IMR-90 (cell line): ENCODE data around the gene KCNJ10. TPM values are rescaled to one million over a fixed set of nuclear protein-coding genes. Genes with fewer than 3 reads are reported as not detected.

ENCODE experiments used
- ATAC-seq: fragments of 200-7000 bp; cut with Tn5 transposase; 2 replicates; pipeline ENCODE4 v1.9.1; 2020; ENCODE audit warnings: low read depth, mild to moderate bottlenecking, moderate library complexity
- BruUV-seq: library from RNA; stranded (reverse); fragments of 400-500 nt; replicated peaks from 2 replicates; lab custom pipeline; 2021; lab: Mats Ljungman, UMichigan
- CTCF ChIA-PET: fragments of 300-600 bp; formaldehyde crosslinking; extraction: SDS; loops from one replicate; lab custom pipeline; 2021; ENCODE audit warnings: antibody characterized with exemption; lab: Yijun Ruan, JAX
- POLR2A ChIA-PET: fragments of 300-600 bp; sonication (Branson Sonifier 250); formaldehyde crosslinking; loops from one replicate; lab custom pipeline; 2022; ENCODE audit warnings: antibody characterized with exemption; ENCODE audit not compliant: unreplicated experiment; lab: Charles Lee
- DNase-seq: peaks from one replicate; pipeline ENCODE4 v3.0.0; 2013
- H2AFZ ChIP-seq: replicated peaks from 2 replicates; pipeline ENCODE3; 2013; ENCODE audit warnings: low read length, mild to moderate bottlenecking; ENCODE audit not compliant: poor library complexity
- H2AK5ac ChIP-seq: 2 replicates; pipeline ENCODE4 v1.6.1; 2013; ENCODE audit warnings: low read depth, low read length, inconsistent platforms
- H2AK9ac ChIP-seq: replicated peaks from 2 replicates; pipeline ENCODE3; 2013; ENCODE audit warnings: mild to moderate bottlenecking, low read depth, low read length, moderate library complexity; ENCODE audit not compliant: poor library complexity
- H2BK120ac ChIP-seq: 2 replicates; pipeline ENCODE4 v1.6.1; 2013; ENCODE audit warnings: low read depth, low read length, inconsistent platforms
- H2BK15ac ChIP-seq: 3 replicates; pipeline ENCODE4 v1.6.1; 2013; ENCODE audit warnings: low read depth, low read length, inconsistent platforms
- H2BK20ac ChIP-seq: 2 replicates; pipeline ENCODE4 v1.6.1; 2013; ENCODE audit warnings: low read depth, mild to moderate bottlenecking, inconsistent platforms, low read length, moderate library complexity
- H2BK5ac ChIP-seq: 2 replicates; pipeline ENCODE4 v1.6.1; 2013; ENCODE audit warnings: mild to moderate bottlenecking, low read depth, low read length, inconsistent platforms; ENCODE audit not compliant: poor library complexity, severe bottlenecking
- H3K14ac ChIP-seq: replicated peaks from 2 replicates; pipeline ENCODE4 v1.6.1; 2013; ENCODE audit warnings: low read depth, low read length, inconsistent platforms
- H3K18ac ChIP-seq: 2 replicates; pipeline ENCODE4 v1.6.1; 2013; ENCODE audit warnings: low read depth, low read length, control low read depth
- H3K23ac ChIP-seq: 2 replicates; pipeline ENCODE4 v1.6.1; 2013; ENCODE audit warnings: low read depth, low read length, inconsistent platforms
- H3K27ac ChIP-seq: 2 replicates; pipeline ENCODE4 v1.5.1; 2013; ENCODE audit warnings: mild to moderate bottlenecking, control low read depth, low read length; ENCODE audit not compliant: insufficient read depth
- H3K27me3 ChIP-seq: 2 replicates; pipeline ENCODE4 v1.6.1; 2013; ENCODE audit warnings: low read length; ENCODE audit not compliant: control insufficient read depth, insufficient read depth
- H3K36me3 ChIP-seq: 2 replicates; pipeline ENCODE4 v1.6.1; 2013; ENCODE audit warnings: low read length, mixed read lengths; ENCODE audit not compliant: control insufficient read depth, insufficient read depth
- H3K4ac ChIP-seq: 2 replicates; pipeline ENCODE4 v1.6.1; 2013; ENCODE audit warnings: low read depth, low read length, inconsistent platforms
- H3K4me1 ChIP-seq: 2 replicates; pipeline ENCODE4 v1.6.1; 2013; ENCODE audit warnings: low read length, mixed read lengths; ENCODE audit not compliant: control insufficient read depth, insufficient read depth
- H3K4me2 ChIP-seq: 2 replicates; pipeline ENCODE4 v1.6.1; 2013; ENCODE audit warnings: low read depth, mild to moderate bottlenecking, control low read depth, low read length, moderate library complexity
- H3K4me3 ChIP-seq: 2 replicates; pipeline ENCODE4 v1.5.1; 2013; ENCODE audit warnings: low read depth, mild to moderate bottlenecking, control low read depth, low read length, moderate library complexity; ENCODE audit not compliant: insufficient read depth
- H3K56ac ChIP-seq: 2 replicates; pipeline ENCODE4 v1.6.1; 2013; ENCODE audit warnings: low read length, inconsistent platforms; ENCODE audit not compliant: insufficient read depth; ENCODE audit errors: extremely low read depth
- H3K79me1 ChIP-seq, 2 experiments: 2 replicates each; pipeline ENCODE4 v1.6.1; 2013; ENCODE audit warnings: low read length in 2 of 2, inconsistent platforms in 1 of 2, low read depth in 1 of 2
- H3K9ac ChIP-seq: 2 replicates; pipeline ENCODE4 v1.6.1; 2013; ENCODE audit warnings: low read depth, low read length, control low read depth
- H3K9me1 ChIP-seq: 2 replicates; pipeline ENCODE4 v1.6.1; 2013; ENCODE audit warnings: low read length, inconsistent platforms; ENCODE audit not compliant: insufficient read depth
- H3K9me3 ChIP-seq: 2 replicates; pipeline ENCODE4 v1.6.1; 2013; ENCODE audit warnings: low read length; ENCODE audit not compliant: control insufficient read depth, insufficient read depth
- H4K20me1 ChIP-seq: 2 replicates; pipeline ENCODE4 v1.6.1; 2013; ENCODE audit warnings: low read length, inconsistent platforms; ENCODE audit not compliant: insufficient read depth
- H4K5ac ChIP-seq: 2 replicates; pipeline ENCODE4 v1.6.1; 2013; ENCODE audit warnings: mild to moderate bottlenecking, low read depth, low read length, control low read depth
- H4K8ac ChIP-seq, 2 experiments: 2 replicates each; pipeline ENCODE4 v1.6.1; 2013; ENCODE audit warnings: low read depth in 2 of 2, low read length in 2 of 2, control low read depth in 1 of 2, inconsistent platforms in 1 of 2
- H4K91ac ChIP-seq: 2 replicates; pipeline ENCODE4 v1.6.1; 2013; ENCODE audit warnings: low read depth, low read length, inconsistent platforms; ENCODE audit not compliant: insufficient read depth
- BHLHE40 ChIP-seq: fragments of 150-350 bp; IDR thresholded peaks from 2 replicates; pipeline ENCODE4 v1.6.1; 2016; ENCODE audit warnings: mild to moderate bottlenecking, low read depth, low read length
- CEBPB ChIP-seq: IDR thresholded peaks from 2 replicates; pipeline ENCODE4 v1.6.1; 2012; ENCODE audit warnings: low read depth, low read length, improper control_type of control experiment
- CHD1 ChIP-seq: IDR thresholded peaks from 2 replicates; pipeline ENCODE4 v1.6.1; 2012; ENCODE audit warnings: low read depth, low read length, improper control_type of control experiment
- ELK1 ChIP-seq: fragments of 150-350 bp; IDR thresholded peaks from 2 replicates; pipeline ENCODE4 v1.6.1; 2016; ENCODE audit warnings: low read depth, mild to moderate bottlenecking, low read length, moderate library complexity, borderline replicate concordance
- FOS ChIP-seq: fragments of 150-350 bp; IDR thresholded peaks from 2 replicates; pipeline ENCODE4 v1.6.1; 2016; ENCODE audit warnings: low read depth, low read length
- MAFK ChIP-seq: IDR thresholded peaks from 2 replicates; pipeline ENCODE4 v1.6.1; 2012; ENCODE audit warnings: low read depth, low read length, improper control_type of control experiment
- MAZ ChIP-seq: IDR thresholded peaks from 2 replicates; pipeline ENCODE4 v1.6.1; 2012; ENCODE audit warnings: low read depth, mild to moderate bottlenecking, low read length, improper control_type of control experiment, moderate library complexity, borderline replicate concordance
- MXI1 ChIP-seq: IDR thresholded peaks from 2 replicates; pipeline ENCODE4 v1.6.1; 2012; ENCODE audit warnings: low read depth, mild to moderate bottlenecking, low read length, moderate library complexity, borderline replicate concordance
- NFE2L2 ChIP-seq: fragments of 150-350 bp; IDR thresholded peaks from 2 replicates; pipeline ENCODE4 v1.6.1; 2016; ENCODE audit warnings: low read depth, mild to moderate bottlenecking, low read length
- POLR2A ChIP-seq: IDR thresholded peaks from 2 replicates; pipeline ENCODE4 v1.6.1; 2012; ENCODE audit warnings: mild to moderate bottlenecking, low read depth, low read length
- RAD21 ChIP-seq: IDR thresholded peaks from 2 replicates; pipeline ENCODE4 v1.6.1; 2012; ENCODE audit warnings: low read length, improper control_type of control experiment
- RCOR1 ChIP-seq: IDR thresholded peaks from 2 replicates; pipeline ENCODE4 v1.6.1; 2012; ENCODE audit warnings: mild to moderate bottlenecking, low read length, improper control_type of control experiment; ENCODE audit not compliant: insufficient replicate concordance
- RFX5 ChIP-seq: IDR thresholded peaks from 2 replicates; pipeline ENCODE4 v1.8.0; 2012; ENCODE audit warnings: low read depth, mild to moderate bottlenecking, low read length, moderate library complexity
- SMC3 ChIP-seq: fragments of 150-350 bp; IDR thresholded peaks from 2 replicates; pipeline ENCODE4 v1.6.1; 2016; ENCODE audit warnings: low read depth, mild to moderate bottlenecking, antibody characterized with exemption, low read length, moderate library complexity
- WGBS, 2 experiments: methylation state at CpG; one replicate each; pipeline versions ENCODE4 v1.1.5 to v1.1.7; 2013; ENCODE audit warnings: missing lambda C conversion rate in 2 of 2; ENCODE audit not compliant: insufficient read length in 1 of 2; ENCODE audit errors: extremely low coverage in 2 of 2; 5-methylcytosine and 5-hydroxymethylcytosine counted together
- dilution Hi-C: fragments of 300-500 bp; cut with HindIII; formaldehyde crosslinking; loops from one replicate; pipeline ENCODE4 v1.14.3; 2018; ENCODE audit warnings: low sequenced_read_pairs; ENCODE audit not compliant: unreplicated experiment
- in situ Hi-C: fragments of 300-500 bp; cut with MboI; formaldehyde crosslinking; loops from 3 replicates; pipeline ENCODE4 v1.14.3; 2019; ENCODE audit warnings: low sequenced_read_pairs, inconsistent platforms, mixed read lengths
- intact Hi-C: fragments of 100-400 bp; cut with micrococcal nuclease; formaldehyde crosslinking; loops from 2 replicates; pipeline ENCODE4 v1.10.0; 2022
- polyA plus RNA-seq, 3 experiments: library from polyadenylated mRNA; depleted of rRNA; stranded (reverse); fragments of >200 nt; gene quantifications; 2 replicates each; pipeline ENCODE4 v1.2.3, GENCODE V29; 2012; ENCODE audit warnings: low replicate concordance in 1 of 3
- total RNA-seq: library from RNA; depleted of rRNA; stranded (reverse); fragments of >200 nt; gene quantifications from 2 replicates; pipeline ENCODE4 v1.2.3, GENCODE V29; 2012
- TF ChIP-seq, protein P1 (sequence below): conservative IDR thresholded peaks from 2 replicates; pipeline ENCODE4 v1.5.1; 2012; ENCODE audit warnings: mild to moderate bottlenecking, low read depth, low read length, improper control_type of control experiment
- TF ChIP-seq, protein P2 (sequence below): fragments of 150-350 bp; IDR thresholded peaks from 2 replicates; pipeline ENCODE4 v1.6.1; 2017; ENCODE audit warnings: mild to moderate bottlenecking, antibody characterized with exemption, low read length, low read depth

Gene KCNJ10
- total and polyA plus RNA-seq, 2 of the 4 experiments (the other 2 are of a cell fraction), result not detected

- TF ChIP-seq MXI1 (no peak), NFE2L2 (no peak), RFX5 (no peak), FOS (no peak), MAFK (no peak), BHLHE40 (no peak), CHD1 (no peak), POLR2A (no peak), RCOR1 (no peak), SMC3 (no peak), RAD21 (no peak), ELK1 (no peak), CEBPB (no peak), MAZ (no peak)
- TF ChIP-seq, protein P1, sequence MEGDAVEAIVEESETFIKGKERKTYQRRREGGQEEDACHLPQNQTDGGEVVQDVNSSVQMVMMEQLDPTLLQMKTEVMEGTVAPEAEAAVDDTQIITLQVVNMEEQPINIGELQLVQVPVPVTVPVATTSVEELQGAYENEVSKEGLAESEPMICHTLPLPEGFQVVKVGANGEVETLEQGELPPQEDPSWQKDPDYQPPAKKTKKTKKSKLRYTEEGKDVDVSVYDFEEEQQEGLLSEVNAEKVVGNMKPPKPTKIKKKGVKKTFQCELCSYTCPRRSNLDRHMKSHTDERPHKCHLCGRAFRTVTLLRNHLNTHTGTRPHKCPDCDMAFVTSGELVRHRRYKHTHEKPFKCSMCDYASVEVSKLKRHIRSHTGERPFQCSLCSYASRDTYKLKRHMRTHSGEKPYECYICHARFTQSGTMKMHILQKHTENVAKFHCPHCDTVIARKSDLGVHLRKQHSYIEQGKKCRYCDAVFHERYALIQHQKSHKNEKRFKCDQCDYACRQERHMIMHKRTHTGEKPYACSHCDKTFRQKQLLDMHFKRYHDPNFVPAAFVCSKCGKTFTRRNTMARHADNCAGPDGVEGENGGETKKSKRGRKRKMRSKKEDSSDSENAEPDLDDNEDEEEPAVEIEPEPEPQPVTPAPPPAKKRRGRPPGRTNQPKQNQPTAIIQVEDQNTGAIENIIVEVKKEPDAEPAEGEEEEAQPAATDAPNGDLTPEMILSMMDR, result no peak
- TF ChIP-seq, protein P2, sequence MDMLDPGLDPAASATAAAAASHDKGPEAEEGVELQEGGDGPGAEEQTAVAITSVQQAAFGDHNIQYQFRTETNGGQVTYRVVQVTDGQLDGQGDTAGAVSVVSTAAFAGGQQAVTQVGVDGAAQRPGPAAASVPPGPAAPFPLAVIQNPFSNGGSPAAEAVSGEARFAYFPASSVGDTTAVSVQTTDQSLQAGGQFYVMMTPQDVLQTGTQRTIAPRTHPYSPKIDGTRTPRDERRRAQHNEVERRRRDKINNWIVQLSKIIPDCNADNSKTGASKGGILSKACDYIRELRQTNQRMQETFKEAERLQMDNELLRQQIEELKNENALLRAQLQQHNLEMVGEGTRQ, result no peak
- H3K27me3 ChIP-seq, result peaks cover 61% of the 10 kb centered on the region
- 88% methylated on average over 1 of the region's 1 CpG; no CpG with 5 or more reads in 1 of the 2 experiments for WGBS, 2 experiments
- BruUV-seq, result no TSS peak
- ATAC-seq (no peak), DNase-seq (no peak)
- no peak overlapping the region for H3K4me3 ChIP-seq
- H2BK20ac ChIP-seq, result no peak overlapping the region
- H3K4me2 ChIP-seq, result no peak overlapping the region
- H2BK5ac ChIP-seq, result no peak overlapping the region
- no peaks in the 10 kb centered on the region for H3K9me1 ChIP-seq
- dilution Hi-C loops, result no loop called here
- no peak overlapping the region for H2BK120ac ChIP-seq
- H3K79me1 ChIP-seq, result no peaks in the 10 kb centered on the region
- H3K4me1 ChIP-seq, result no peaks in the 10 kb centered on the region
- in situ Hi-C loops, result no loop called here
- no peak overlapping the region for H3K4ac ChIP-seq
- H3K36me3 ChIP-seq, result no peaks in the 10 kb centered on the region
- H3K9ac ChIP-seq, result no peak overlapping the region
- H3K18ac ChIP-seq, result no peak overlapping the region
- H4K91ac ChIP-seq, result no peak overlapping the region
- H4K20me1 ChIP-seq, result no peaks in the 10 kb centered on the region
- no peak overlapping the region for H3K14ac ChIP-seq
- H2AK5ac ChIP-seq, result no peak overlapping the region
- ChIA-PET POLR2A (no interaction called here), CTCF (no interaction called here)
- H3K27ac ChIP-seq, result no peak overlapping the region
- no peaks in the 10 kb centered on the region for H3K9me3 ChIP-seq
- no peak overlapping the region for H4K5ac ChIP-seq
- intact Hi-C loops, result no loop called here
- no peak overlapping the region for H4K8ac ChIP-seq
- no peak overlapping the region for H2AFZ ChIP-seq
- no peak overlapping the region for H2AK9ac ChIP-seq
- no peak overlapping the region for H3K56ac ChIP-seq
- H3K23ac ChIP-seq, result no peak overlapping the region
- H2BK15ac ChIP-seq, result no peak overlapping the region
These were observed 19.3 kb downstream of the KCNJ10 start for GRCh38 chr1:160050619-160051018.
